ENCODE results near the gene TTC39B. TPM values are rescaled to one million over a fixed set of nuclear protein-coding genes. Genes with fewer than 3 reads are reported as not detected.

Gene TTC39B
- total RNA-seq, 1 donor from 2014 or later = 8.5 TPM

DNA sequence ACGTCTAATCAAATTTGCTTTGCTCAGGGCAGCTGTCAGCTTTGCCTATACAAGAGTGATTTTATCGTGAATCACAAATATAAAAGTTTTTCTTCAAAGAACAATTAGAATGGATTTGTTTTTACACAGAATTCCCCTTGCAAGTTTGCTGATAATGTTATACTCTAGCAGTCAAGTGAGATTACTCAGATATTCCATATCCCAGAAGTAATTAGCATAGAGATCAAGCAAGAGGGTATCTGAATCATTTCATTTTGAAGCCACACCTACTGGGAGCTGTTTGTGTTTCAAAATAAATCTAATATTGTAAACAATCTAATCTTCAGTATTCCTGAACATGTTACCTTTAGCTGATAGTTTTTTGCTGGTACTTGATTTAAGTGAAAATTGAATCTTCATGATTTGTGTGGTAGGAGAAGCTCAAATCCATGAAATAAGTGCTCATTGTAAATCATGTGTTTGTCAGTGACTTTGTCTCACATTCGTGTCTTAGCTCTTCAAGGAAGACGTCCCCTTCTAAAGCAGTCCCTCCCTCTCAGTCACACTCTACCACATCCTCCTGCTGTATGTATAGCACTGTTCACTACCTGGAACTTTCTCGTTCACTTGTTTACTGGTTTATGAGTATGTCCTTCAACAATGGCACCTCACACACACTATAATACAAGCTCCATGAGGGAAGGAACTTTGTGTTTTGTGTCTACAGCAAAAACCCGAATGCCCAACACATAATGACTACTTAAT, 3.3 kb upstream of the TTC39B start:
- H3K27me3 Mint-ChIP-seq = peaks cover 9% of the 10 kb centered on the region
- H3K27ac Mint-ChIP-seq = no peak overlapping the region
- peaks cover 7% of the 10 kb centered on the region for H3K4me1 Mint-ChIP-seq (ENCODE audit: unreplicated experiment)
- H3K9me3 Mint-ChIP-seq = peaks cover 6% of the 10 kb centered on the region
- DNase-seq (ENCODE audit: extremely low spot score, unreplicated experiment) = no peak
- TF ChIP-seq, protein P1, sequence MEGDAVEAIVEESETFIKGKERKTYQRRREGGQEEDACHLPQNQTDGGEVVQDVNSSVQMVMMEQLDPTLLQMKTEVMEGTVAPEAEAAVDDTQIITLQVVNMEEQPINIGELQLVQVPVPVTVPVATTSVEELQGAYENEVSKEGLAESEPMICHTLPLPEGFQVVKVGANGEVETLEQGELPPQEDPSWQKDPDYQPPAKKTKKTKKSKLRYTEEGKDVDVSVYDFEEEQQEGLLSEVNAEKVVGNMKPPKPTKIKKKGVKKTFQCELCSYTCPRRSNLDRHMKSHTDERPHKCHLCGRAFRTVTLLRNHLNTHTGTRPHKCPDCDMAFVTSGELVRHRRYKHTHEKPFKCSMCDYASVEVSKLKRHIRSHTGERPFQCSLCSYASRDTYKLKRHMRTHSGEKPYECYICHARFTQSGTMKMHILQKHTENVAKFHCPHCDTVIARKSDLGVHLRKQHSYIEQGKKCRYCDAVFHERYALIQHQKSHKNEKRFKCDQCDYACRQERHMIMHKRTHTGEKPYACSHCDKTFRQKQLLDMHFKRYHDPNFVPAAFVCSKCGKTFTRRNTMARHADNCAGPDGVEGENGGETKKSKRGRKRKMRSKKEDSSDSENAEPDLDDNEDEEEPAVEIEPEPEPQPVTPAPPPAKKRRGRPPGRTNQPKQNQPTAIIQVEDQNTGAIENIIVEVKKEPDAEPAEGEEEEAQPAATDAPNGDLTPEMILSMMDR (conservative IDR thresholded peaks at IDR 0.05) = no peak
- H3K36me3 Mint-ChIP-seq = no peaks in the 10 kb centered on the region
- no peak overlapping the region for H3K4me3 Mint-ChIP-seq

DNA sequence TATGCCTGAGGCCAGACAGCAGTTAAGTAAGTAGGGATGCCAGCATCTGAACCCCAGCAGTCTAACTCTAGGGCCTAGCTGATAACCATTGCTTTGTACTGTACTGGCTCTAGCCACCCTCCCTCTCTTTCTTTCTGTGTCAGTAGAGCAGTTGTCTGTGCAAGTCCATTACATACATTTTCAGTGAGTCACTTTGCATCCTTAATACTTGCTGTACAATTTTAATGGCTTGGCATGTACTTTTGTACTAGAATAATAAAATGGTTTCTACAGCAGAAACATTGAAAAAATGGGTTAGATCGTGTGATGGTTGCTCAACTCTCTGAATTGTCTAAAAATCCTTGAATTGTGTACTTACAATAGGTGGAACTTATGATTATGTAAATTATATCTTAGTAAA, 1.5 kb upstream of the TTC39B start:
- Mint-ChIP-seq H3K4me1 (ENCODE audit: unreplicated experiment) (peaks cover 7% of the 10 kb centered on the region), H3K27ac (no peak overlapping the region), H3K27me3 (peaks cover 9% of the 10 kb centered on the region), H3K36me3 (no peaks in the 10 kb centered on the region), H3K4me3 (peak overlapping the region; percentile 97), H3K9me3 (peaks cover 6% of the 10 kb centered on the region)
- no peak for DNase-seq (ENCODE audit: extremely low spot score, unreplicated experiment)
- TF ChIP-seq, protein P1 (conservative IDR thresholded peaks at IDR 0.05) = no peak

DNA sequence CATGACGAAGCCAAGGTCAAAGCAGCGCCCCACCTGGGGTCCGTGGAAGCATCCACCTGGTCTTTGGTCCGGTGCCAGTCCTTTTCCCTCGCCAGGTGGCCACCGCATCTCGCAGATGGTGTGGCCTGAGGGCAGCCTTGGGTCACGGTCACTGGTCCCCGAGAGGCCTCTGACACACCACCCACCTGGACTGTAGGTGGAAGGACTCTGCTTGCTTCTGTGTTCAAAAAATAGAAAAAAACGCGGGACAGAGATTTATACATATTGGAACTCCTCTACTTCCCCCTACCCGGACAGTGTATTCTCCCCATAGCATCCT, 466 bp upstream of the TTC39B start:
- no peaks in the 10 kb centered on the region for H3K9me3 Mint-ChIP-seq
- no peak for DNase-seq (ENCODE audit: extremely low spot score, unreplicated experiment)
- H3K27ac Mint-ChIP-seq = no peak overlapping the region
- no peaks in the 10 kb centered on the region for H3K36me3 Mint-ChIP-seq
- H3K4me1 Mint-ChIP-seq (ENCODE audit: unreplicated experiment) = peaks cover 7% of the 10 kb centered on the region
- TF ChIP-seq, protein P1 (conservative IDR thresholded peaks at IDR 0.05) = no peak
- peaks cover 4% of the 10 kb centered on the region for H3K27me3 Mint-ChIP-seq
- H3K4me3 Mint-ChIP-seq = peak overlapping the region; percentile 97

DNA sequence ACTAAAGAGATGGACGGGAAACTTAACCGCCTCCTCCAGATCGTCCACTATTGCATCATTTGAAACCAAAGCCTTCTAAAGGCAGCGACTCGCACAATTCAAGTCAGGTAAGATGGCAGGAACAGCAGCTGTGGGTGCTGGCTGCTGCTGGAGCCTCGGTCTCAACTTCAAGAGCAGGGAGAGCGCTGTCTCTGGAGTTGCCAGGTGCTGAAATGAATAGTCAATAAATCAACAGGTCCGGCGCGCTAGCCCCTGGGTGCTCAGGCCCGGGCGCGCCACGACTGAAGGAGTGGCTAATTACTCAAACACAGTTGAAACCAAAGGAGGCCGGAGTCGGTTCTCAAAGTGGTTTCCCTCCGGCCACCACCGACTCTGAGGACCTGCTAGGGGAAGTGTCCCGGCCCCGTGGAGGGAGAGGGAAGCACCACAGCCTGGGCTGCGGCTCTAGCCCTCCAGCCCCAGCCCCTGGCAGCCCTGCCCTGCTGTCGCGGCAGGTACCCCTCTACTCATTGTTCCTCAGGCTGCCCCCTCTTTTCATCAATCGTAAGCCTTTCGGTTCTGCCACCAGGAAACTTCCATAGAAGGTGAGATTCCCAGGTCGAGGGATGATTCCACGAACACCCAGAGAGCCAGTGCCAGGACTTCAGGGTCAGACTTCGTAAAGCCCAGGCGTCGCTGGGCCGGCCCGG, 804 bp downstream of the TTC39B start:
- no peaks in the 10 kb centered on the region for H3K36me3 Mint-ChIP-seq
- peak; percentile 74 for DNase-seq (ENCODE audit: extremely low spot score, unreplicated experiment)
- H3K27ac Mint-ChIP-seq = peak overlapping the region; percentile 66
- peaks cover 4% of the 10 kb centered on the region for H3K27me3 Mint-ChIP-seq
- H3K4me1 Mint-ChIP-seq (ENCODE audit: unreplicated experiment) = peaks cover 7% of the 10 kb centered on the region
- no peaks in the 10 kb centered on the region for H3K9me3 Mint-ChIP-seq
- TF ChIP-seq, protein P1 (conservative IDR thresholded peaks at IDR 0.05) = no peak
- peak overlapping the region; percentile 97 for H3K4me3 Mint-ChIP-seq

DNA sequence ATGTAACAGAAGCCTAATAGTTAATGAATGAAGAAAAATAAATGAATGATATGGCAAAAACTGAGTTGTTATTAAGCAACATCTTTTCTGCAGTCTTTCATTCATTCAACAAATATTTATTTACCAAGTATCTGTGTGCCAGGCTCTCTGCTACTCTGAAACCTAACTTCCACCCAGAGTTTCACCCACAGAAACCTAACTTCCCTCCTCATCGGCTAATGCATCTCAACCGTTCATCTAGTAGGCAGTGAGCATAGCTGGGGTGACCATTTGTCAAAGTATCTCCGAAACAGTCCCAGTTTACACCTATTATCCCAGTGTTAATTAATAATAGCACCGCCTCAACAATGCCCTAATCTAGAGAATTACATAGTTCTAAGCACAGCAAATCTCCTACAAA, 1.5 kb downstream of the TTC39B start:
- TF ChIP-seq, protein P1 (conservative IDR thresholded peaks at IDR 0.05) = no peak
- Mint-ChIP-seq H3K4me3 (peak overlapping the region; percentile 97), H3K4me1 (ENCODE audit: unreplicated experiment) (peaks cover 7% of the 10 kb centered on the region), H3K27me3 (peaks cover 2% of the 10 kb centered on the region), H3K27ac (peak overlapping the region; percentile 66), H3K9me3 (no peaks in the 10 kb centered on the region), H3K36me3 (peaks cover 4% of the 10 kb centered on the region)
- no peak for DNase-seq (ENCODE audit: extremely low spot score, unreplicated experiment)

Measured in type B pancreatic cell (in vitro differentiated cells).